HG02852 (cell line): ENCODE results near the gene CCDC106.

Experiments
- ATAC-seq: cut with Tn5 transposase; IDR thresholded peaks from one replicate; pipeline ENCODE4 v1.9.1; 2021; ENCODE audit warnings: mild to moderate bottlenecking, moderate library complexity; ENCODE audit not compliant: unreplicated experiment

Gene CCDC106

DNA sequence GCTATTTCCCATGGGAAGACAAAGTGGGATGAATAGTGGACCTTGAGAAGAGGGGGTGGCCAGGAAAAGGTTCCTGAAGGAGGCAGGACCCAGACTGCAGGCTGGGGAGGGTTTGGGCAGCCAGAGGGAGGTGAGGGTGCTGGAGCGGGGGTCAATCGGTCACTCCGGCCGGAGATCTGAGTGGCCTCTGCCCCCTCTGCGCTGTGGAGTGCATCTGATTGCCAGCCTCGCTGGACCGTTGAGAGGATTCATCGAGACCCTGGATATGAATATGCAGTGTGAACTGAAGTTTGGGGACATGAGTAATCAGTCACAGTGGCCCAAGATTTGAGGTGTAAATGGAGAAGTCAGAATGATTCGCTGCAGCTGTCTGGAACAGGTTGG lies 12.7 kb upstream of the CCDC106 start:
- ATAC-seq, result no peak

DNA sequence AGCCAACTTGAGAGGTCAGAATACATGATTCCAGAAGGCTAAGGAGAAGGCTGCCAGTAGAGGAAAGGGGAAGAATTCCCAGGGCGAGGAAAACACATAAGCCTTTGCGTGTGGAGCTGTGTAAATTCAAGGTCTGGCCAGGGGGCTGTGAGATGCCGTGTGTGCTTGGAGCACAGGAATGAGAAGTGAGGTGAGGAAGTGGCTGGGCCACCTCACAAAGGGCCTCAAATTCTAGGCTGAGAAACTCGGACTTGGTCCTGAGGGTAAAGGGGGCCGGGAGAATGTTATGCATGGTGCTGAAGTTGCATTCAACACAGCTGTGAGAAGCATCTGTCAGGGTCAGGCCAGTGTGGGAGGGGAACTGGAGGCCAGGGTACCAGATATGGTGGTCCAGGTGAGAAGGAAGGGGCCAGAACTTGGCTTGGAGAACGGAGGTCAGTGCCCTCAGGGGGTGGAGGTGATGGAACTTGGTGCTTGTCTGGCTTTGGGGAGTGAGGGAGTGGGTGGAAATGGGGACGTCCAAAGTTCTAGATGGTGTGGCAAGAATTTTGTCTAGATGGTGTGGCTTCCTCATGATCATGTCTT lies 12.1 kb upstream of the CCDC106 start:
- no peak for ATAC-seq

DNA sequence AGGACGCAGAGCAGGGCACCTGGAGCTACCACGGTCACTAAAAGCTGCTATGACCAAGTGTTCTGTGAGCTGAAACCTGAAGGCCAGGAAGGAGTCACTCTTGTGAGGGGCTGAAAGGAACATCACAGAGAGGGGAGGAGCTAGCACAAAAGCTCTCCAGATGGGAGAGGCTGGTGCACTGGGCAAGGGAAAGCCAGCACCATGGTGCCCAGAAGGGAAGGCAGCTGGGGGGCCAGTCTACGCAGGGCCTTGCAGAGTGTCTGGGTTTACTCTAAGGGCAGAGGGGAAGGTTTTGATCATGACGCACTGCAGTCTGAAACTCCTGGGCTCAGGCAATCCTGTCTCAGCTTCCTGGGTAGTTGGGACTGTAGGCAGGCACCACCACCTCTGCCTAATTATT lies 11.3 kb upstream of the CCDC106 start:
- ATAC-seq, result no peak

DNA sequence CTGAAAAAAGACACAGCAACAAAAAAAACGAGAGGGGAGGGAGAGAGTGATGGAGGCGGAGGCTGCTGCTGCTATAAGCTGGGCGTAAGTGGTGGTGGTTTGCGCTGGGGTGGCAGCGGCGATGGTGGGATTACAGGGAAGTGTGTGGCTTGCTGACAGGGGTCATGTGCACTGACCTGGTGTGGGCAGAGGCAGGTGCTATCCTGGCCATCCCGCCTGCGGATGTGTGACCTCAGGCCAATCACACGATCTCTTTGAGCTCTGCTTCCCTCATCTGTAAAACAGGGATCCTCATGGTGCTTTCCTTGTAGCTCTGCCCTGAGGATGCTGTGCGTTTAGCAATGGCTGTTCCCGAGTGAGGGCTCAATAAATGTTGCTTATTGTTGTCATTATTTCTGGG lies 10.5 kb upstream of the CCDC106 start:
- no peak for ATAC-seq

DNA sequence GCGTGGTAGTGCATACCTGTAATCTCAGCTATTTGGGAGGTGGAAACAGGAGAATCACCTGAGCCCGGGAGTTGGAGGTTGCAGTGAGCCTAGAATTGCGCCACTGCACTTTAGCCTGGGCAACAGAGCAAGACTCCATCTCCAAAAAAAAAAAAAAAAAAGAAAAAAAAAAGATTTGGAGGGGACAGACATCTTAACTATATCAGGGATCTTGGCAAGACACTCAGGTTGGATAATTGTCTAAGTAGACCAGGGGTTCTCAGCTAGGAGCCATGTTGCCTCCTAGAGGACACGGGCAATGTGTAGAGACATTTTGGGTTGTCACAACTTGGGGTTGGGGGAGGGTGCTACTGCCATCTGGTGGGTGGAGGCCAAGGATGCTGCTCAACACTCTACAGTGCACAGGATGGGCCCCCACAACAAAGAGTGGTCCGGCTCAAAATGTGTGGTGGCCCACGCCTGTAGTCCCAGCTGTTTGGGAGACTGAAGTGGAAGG lies 9.1 kb upstream of the CCDC106 start:
- ATAC-seq, result no peak

DNA sequence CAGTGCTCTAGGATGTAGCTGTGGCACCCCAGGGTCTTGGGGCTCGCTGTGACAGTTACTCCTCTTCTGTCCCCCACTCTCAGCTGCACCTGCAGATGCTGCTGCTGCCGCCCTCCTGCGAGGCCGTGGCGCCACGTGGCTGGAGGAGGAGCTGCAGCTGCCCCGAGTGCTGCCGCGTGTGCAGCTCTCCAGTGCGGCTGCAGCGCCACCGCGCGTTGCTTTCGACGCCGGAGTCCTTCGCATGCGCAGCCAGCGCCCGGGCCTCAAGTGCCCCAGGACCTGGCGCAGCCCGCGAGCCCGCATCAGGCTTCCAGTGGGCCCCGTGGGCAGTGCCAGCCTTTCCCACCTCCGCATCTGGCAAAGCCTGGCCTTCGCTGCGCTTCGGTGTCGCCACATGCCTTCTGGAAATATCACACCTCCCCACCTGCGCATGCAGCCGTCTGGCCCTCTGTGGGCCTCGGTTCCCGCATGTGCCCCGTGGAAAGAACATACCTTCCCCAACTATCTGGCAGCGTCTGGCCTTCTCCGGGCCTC lies 7.9 kb upstream of the CCDC106 start:
- ATAC-seq, result no peak

DNA sequence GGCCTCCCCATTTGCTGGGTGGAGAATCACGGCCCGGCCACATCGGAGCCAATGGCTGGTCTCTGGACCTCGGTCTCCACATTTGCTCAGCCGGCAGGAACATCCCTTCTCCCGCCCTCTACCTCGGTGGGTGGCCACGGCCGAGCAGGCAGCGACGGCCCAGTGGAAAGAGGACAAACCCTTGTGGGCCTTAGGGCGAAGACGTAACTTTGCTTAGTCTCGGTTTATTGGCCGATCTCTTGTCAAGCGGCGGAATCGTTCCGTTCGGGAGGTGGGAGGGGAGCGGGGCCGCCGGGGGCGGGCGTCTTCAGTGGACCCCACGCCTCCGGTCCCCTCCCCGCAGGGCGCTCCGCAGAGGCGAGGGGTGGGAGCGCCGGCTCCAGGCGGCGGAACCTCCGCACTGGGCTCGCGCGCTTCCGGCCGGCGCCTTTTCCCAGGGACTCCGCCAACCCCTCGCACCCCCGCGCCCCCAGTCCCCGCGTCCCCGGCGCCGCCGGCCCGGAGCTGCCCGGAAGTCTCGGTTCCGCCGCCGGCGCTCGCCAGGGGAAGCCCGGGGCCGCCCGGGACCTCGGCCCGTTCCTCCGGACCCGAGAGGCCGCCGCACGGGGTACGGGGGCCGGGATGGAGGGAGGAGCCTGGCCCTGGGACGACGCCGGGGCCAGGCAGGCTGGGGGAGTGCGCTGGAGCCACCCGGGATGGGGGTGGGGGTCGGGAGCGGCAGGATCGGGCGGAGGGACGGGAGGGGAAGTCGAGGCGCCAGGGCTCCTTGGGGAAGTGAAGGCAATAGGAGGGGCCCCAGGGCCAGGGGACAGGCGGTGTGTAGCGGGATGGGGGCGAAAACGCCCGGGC lies 7.2 kb upstream of the CCDC106 start, which contains the start of gene ZNF580:
Gene ZNF580, plus strand, starts transcription at position 426 of the 849 bp plus-strand sequence. CDS start 1,507 bp downstream, outside the sequence.
- peak; percentile 31 for ATAC-seq

DNA sequence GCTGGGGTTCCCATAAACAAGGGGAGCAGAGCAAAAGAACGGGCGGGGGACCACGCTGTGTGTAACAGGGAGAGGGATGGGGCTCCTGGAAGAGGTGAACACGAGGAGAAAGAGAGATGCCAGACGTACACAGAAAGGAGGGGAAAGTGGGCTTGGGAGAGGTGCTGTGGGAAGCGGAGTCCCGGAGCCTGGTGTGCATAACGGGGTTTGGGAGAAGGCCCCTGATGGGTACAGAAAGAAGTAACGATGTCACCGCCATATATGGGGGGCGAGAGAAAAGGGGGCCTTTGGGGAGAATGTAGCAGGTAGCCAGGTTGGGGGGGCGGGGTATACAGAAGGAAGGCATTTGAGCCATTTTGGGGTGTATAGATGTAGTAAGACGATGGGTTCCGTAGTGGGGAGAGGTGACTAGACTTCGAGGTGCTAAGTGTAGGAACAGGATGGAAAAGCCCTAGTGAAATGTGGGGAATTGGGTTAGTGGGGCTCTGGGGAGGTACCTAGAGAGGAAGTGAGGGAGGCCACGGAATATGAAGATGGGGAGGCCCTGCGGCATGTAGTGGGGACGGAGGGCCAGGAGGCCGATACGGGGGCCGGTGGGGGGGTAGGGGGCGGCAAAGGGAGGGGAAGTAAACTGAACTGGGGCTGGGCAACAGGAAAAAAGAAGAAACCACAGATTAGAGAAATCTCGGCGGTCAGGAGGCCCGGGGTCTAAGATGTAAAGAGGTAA lies 6.4 kb upstream of the CCDC106 start:
- no peak for ATAC-seq

DNA sequence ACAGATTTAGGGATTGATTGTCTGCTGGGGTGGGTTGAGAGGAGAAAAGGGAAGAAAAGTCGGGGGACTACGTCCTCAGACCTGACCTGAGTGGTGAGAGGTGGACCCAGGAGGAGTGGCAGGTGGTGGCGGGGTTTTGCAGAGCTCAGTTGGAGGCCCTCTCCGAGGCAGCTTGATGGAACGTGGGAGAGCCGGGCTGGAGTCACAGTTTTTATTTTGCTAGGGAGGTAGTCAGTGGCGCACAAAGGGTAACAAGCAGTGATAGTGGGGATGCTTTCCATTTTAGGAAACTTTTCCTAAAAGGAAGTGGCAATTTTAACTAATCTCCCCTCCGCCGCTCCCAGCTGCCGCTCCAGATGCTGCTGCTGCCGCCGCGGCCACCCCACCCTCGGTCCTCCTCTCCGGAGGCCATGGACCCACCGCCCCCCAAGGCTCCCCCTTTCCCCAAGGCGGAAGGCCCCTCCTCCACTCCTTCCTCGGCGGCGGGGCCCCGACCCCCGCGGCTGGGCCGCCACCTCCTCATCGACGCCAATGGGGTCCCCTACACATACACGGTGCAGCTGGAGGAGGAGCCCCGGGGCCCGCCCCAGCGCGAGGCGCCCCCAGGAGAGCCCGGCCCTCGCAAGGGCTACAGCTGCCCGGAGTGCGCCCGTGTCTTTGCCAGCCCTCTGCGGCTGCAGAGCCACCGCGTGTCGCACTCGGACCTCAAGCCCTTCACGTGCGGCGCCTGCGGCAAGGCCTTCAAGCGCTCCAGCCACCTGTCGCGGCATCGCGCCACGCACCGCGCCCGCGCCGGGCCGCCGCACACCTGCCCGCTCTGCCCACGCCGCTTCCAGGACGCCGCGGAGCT lies 5.6 kb upstream of the CCDC106 start:
- ATAC-seq, result no peak

DNA sequence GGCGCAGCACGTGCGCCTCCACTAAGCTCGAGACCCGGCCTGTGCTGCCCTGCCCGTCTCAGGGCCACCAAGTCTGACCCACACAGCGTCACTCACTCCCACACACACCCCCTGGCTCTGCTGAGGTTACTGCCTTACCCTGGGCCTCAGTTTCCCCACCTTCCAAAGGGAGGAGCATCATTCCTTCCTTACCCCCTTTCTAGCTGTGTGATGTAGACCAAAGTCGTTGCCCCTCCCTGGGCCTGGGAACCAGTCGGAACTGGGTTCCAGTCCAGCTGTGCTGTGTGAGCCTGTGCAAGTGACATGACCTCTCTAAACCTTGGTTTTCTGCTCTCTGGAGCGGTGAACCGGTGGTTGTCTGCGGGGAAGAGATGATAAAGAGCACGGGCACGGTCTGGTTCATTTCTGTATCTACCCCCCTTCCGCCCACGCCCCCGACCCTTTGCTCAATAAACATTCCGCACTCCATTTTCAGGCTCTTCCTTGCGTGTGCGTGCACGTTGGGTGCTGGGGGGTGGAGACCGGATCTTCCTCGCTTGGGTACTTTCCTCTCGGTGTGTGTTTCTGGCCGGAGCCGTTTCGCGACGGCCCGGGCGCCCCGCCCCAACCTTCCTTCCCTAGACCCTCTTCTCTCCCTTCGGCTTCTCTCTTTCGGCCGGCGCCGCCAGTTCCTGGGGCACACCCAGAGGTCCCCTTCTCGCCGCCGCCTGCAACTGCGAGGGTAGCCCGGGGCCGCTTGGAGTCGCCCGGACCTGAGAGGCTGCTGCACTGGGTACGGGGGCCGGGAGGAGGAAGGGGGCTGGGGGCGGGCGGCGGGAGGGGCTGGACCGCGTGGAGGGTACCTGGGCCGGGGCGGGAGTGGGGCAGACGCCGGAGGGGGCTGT lies 4.8 kb upstream of the CCDC106 start, which contains the start of gene ZNF581:
Gene ZNF581, plus strand, starts transcription at position 647 of the 884 bp plus-strand sequence. CDS start 923 bp downstream, outside the sequence.
- ATAC-seq, result no peak

DNA sequence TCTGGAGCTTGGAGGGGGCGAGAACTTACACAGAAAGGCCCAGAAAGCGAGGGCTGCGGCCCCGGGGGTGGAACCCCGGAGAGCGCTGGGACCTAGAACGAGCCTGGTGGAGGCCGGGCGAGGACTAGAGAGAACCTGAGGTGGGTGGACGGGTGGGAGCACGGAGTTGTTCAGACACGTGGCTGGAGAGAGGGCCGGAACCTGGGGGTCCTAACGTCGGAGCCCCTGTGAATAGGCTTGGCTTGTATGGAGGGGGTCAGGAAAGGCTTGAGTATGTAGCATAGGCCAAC lies 4.2 kb upstream of the CCDC106 start:
- no peak for ATAC-seq

DNA sequence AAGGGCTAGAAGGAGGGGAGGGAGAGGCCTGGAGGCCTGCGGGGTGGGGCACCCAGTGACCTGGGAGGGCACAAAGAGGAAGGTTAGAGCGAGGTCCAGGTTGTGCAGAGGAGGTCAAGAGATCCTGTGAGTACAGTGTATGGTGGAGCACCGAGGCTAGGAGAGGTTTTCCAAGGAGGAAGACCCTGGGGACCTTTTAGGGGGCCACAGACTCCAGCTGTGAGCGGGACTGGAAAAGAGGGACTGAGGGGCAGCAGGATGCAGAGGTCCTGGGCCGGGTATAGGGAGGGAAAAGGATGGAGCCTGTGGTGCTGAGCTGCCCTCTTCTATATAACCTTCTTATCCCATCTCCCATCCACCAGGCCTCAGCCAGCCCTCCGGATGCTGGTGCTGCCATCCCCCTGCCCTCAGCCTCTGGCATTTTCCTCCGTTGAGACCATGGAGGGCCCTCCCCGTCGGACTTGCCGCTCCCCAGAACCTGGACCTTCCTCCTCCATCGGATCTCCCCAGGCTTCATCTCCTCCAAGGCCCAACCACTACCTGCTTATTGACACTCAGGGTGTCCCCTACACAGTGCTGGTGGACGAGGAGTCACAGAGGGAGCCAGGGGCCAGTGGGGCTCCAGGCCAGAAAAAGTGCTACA lies 3.7 kb upstream of the CCDC106 start:
- no peak for ATAC-seq

DNA sequence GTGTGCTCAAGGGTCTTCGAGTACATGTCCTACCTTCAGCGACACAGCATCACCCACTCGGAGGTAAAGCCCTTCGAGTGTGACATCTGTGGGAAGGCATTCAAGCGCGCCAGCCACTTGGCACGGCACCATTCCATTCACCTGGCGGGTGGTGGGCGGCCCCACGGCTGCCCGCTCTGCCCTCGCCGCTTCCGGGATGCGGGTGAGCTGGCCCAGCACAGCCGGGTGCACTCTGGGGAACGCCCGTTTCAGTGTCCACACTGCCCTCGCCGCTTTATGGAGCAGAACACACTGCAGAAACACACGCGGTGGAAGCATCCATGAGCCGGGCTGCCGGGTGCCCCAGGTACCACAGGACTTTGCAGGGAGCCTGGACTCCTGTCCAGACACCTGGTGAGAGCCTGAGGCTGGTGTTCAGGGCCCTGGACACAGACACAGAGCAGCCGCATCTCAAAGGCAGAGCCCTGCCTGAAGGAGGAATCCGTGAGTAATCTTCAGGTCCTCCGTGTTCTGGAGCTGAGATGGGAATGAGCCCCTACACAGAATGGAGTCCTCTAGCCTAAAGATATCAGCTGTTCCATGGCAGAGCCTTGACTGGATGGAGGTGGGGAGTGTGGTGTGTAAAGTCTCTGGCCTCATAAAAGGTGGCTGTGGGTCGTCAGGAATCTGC lies 3.0 kb upstream of the CCDC106 start:
- ATAC-seq, result no peak

DNA sequence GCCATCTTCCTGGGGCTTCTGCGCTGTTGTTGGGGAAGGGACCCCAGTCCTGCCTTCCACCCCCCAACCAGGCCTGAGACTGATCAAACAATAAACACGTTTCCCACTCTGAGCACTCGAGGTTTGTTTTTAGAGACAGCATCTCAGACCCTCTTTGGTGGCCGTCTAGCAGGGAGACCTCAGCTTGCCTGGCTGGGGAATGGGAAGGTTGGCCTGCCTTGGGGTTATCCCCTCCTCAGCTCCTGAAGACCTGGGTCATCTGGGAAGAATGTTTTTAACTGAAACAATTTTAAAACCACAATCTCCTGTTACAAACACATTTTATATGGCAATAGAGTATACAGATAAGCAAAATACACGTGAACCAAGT lies 2.5 kb upstream of the CCDC106 start:
- ATAC-seq, result no peak

DNA sequence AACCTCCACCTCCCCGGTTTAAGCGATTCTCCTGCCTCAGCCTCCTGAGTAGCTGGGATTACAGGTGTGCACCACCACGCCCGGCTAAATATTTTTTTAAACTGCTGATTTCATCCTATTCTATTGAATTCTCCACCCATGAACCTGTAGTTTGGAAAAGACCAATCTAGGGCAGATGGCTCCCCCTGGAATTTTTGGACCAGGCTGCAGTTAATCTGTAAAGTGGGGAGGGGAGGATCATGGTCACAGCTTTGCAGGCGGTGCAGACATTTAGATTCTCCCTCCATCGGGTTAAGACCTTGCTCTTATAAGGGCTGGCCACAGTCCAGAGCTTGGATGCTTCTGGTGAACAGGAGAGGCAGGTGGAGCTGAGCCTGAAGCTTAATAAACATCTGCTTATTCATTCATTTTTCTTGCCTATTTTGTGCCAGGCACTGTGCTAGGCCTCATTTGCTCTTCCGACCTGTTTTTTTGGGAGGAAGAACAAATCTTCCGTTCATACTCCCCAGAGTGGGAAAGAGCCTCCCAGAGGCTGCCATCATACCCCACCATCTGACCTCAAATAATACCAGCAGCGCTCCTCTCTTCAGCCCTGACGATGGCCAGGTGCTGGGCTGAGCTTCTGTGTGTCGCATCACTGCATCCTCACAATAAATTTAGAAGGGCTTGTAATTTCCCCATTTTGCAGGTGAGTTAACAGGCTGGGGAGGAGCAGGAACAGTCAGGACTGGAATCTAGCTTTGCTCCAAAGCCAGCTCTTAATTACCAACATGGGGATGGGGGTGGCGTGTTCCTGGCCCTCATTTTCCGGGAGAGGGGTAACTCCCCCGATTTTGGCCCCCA lies 902 bp upstream of the CCDC106 start:
- ATAC-seq, result no peak

DNA sequence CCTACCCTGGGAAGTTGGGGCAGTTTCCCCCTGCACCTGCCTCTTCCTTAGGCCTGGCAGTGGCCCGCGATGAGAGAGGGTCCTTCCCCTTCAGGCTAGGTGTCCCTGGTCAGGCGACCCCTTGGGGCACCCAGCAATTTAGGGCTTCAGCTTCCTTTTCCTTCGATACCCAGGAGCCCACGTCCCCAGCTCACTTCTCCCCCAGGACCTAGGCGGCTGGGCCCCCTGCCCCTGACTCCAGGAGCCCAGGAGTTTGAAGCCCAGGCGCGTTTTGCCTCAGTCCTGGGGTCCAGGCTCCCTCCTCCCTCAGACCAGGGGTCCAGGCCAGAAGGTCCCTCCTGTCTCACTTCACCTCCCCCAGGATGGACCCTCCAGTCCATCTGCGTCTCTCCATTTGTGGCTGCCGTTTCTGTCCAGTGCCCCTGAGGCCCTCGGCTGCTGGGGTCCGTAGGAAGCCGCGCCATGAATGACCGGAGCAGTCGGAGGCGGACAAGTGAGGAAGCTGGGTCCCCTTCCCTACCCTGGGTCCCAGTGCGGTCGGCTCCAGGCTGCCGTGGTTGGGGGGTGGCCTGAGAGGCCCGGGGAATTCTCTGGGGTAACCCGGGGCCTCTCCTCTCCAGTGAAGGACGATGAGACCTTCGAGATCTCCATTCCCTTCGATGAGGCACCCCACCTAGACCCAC lies 714 bp downstream of the CCDC106 start:
- ATAC-seq, result no peak
